ENCODE measurements around the gene CNTNAP2. TPM values are rescaled to one million over a fixed set of nuclear protein-coding genes. Genes with fewer than 3 reads are reported as not detected.

The CNTNAP2 gene
- total and polyA plus RNA-seq, 8 donors: 0.09 to 1.1 (median 0.38) TPM

DNA sequence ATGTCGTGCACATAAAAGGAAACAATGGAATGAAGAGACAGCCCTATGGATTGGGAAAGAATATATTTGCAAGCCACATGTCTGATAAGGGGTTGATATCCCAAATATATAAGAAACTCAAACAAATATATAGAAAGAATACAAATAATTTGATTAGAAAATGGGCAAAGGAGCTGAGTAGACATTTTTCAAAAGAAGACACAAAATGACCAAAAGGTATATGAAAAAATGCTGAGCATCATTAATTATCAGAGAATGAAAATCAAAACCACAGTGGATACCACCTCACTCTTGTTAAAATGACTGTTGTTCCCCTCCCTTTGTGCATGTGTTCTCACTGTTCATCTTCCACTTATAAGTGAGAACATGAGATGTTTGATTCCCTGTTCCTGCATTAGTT lies 175.3 kb downstream of the CNTNAP2 start:
- Histone ChIP-seq H3K4me3 (no peak overlapping the region), H3K27ac (no peak overlapping the region), H3K27me3 (no peaks in the 10 kb centered on the region), H3K9me3 (no peaks in the 10 kb centered on the region), H3K36me3 (no peaks in the 10 kb centered on the region), H3K4me1 (no peaks in the 10 kb centered on the region)
- ATAC-seq (no peak), DNase-seq (no peak), FAIRE-seq (no peak)
- TF ChIP-seq, protein P1, sequence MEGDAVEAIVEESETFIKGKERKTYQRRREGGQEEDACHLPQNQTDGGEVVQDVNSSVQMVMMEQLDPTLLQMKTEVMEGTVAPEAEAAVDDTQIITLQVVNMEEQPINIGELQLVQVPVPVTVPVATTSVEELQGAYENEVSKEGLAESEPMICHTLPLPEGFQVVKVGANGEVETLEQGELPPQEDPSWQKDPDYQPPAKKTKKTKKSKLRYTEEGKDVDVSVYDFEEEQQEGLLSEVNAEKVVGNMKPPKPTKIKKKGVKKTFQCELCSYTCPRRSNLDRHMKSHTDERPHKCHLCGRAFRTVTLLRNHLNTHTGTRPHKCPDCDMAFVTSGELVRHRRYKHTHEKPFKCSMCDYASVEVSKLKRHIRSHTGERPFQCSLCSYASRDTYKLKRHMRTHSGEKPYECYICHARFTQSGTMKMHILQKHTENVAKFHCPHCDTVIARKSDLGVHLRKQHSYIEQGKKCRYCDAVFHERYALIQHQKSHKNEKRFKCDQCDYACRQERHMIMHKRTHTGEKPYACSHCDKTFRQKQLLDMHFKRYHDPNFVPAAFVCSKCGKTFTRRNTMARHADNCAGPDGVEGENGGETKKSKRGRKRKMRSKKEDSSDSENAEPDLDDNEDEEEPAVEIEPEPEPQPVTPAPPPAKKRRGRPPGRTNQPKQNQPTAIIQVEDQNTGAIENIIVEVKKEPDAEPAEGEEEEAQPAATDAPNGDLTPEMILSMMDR (IDR thresholded peaks at IDR 0.05): no peak
- intact Hi-C loops (cut with DNase I): no loop called here
- 45 to 70% methylated on average over 1 of the region's 1 CpG for WGBS, 2 donors

DNA sequence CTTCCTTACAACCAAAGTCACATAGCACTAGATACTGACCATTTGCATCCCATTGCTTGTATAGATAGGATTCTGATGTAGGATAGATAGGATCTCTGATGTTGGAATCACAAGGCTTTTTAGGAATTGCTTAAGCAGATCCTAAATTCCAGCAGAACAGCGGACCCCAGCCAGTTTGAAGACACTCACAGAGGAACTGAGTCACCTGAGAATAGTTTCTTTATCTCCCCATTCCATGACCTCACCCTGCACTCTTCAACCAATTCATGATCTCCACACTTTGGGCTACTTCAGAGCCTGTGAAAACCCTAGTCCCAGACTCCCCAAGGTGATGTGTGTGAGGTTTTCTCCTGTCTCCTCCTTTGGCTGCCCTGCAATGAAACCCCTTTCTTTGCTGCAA lies 179.4 kb downstream of the CNTNAP2 start:
- no peak overlapping the region for H3K4me3 ChIP-seq
- TF ChIP-seq, protein P1 (IDR thresholded peaks at IDR 0.05): no peak
- whole genome bisulfite sequencing, 2 donors: 70 to 81% methylated on average over 1 of the region's 1 CpG
- DNase-seq (no peak), ATAC-seq (no peak), FAIRE-seq (no peak)
- H3K4me1 ChIP-seq: no peaks in the 10 kb centered on the region
- no peaks in the 10 kb centered on the region for H3K27me3 ChIP-seq
- intact Hi-C loops (cut with DNase I): no loop called here
- no peaks in the 10 kb centered on the region for H3K9me3 ChIP-seq
- no peaks in the 10 kb centered on the region for H3K36me3 ChIP-seq
- no peak overlapping the region for H3K27ac ChIP-seq

GRCh38 chr7:146314962-146315361 lies 198.4 kb downstream of the CNTNAP2 start:
- DNase-seq: no peak
- ATAC-seq: no peak
- WGBS, 2 donors: 39 to 71% methylated on average over 2 of the region's 2 CpGs
- FAIRE-seq: no peak
- Histone ChIP-seq H3K36me3 (no peaks in the 10 kb centered on the region), H3K27ac (no peak overlapping the region), H3K4me1 (no peaks in the 10 kb centered on the region), H3K27me3 (no peaks in the 10 kb centered on the region), H3K9me3 (no peaks in the 10 kb centered on the region), H3K4me3 (no peak overlapping the region)
- intact Hi-C loops (cut with DNase I): no loop called here
- TF ChIP-seq, protein P1 (IDR thresholded peaks at IDR 0.05): no peak

GRCh38 chr7:146319629-146320028 lies 203.0 kb downstream of the CNTNAP2 start:
- Histone ChIP-seq H3K9me3 (no peaks in the 10 kb centered on the region), H3K27ac (no peak overlapping the region), H3K27me3 (no peaks in the 10 kb centered on the region), H3K4me3 (no peak overlapping the region), H3K36me3 (no peaks in the 10 kb centered on the region), H3K4me1 (no peaks in the 10 kb centered on the region)
- ATAC-seq: no peak
- 44 to 48% methylated on average over 5 of the region's 5 CpGs for WGBS, 2 donors
- TF ChIP-seq, protein P1 (IDR thresholded peaks at IDR 0.05): no peak
- FAIRE-seq: no peak
- DNase-seq: no peak
- intact Hi-C loops (cut with DNase I): no loop called here

- 46 to 59% methylated on average over 4 of the region's 4 CpGs for WGBS, 2 donors
- intact Hi-C loops (cut with DNase I): no loop called here
- H3K4me1 ChIP-seq: no peaks in the 10 kb centered on the region
- FAIRE-seq (no peak), ATAC-seq (no peak), DNase-seq (no peak)
- H3K4me3 ChIP-seq: no peak overlapping the region
- no peaks in the 10 kb centered on the region for H3K9me3 ChIP-seq
- H3K27ac ChIP-seq: no peak overlapping the region
- H3K36me3 ChIP-seq: no peaks in the 10 kb centered on the region
- H3K27me3 ChIP-seq: no peaks in the 10 kb centered on the region
- TF ChIP-seq, protein P1 (IDR thresholded peaks at IDR 0.05): no peak
Observed at GRCh38 chr7:146321301-146321700, 204.7 kb downstream of the CNTNAP2 start.
